Uterus (tissue), 2 donors: ENCODE measurements around the gene ID2.

Source experiments
- CTCF ChIP-seq, 4 experiments: fragments of 200-600 bp in 2 of 4; fragments of 450-650 bp in 2 of 4; sonication (generic) in 2 of 4; IDR thresholded peaks; one replicate each; pipeline ENCODE4 v1.5.1; 2016 to 2019; ENCODE audit warnings: antibody characterized with exemption in 4 of 4, mild to moderate bottlenecking in 2 of 4, moderate library complexity in 1 of 4
- POLR2A ChIP-seq, 2 donors: fragments of 450-650 bp; IDR thresholded peaks; one replicate each; pipeline ENCODE4 v1.6.1; 2016; ENCODE audit warnings: antibody characterized with exemption in 2 of 2, mild to moderate bottlenecking in 1 of 2, moderate library complexity in 1 of 2

GRCh38 chr2:8646731-8647461 lies 35.0 kb upstream of the ID2 start:
- no peak for TF ChIP-seq CTCF (IDR thresholded peaks at IDR 0.05)
- TF ChIP-seq POLR2A (IDR thresholded peaks at IDR 0.05): no peak
